ENCODE measurements around the gene EXT2.
A peak's percentile ranks its signal among the peaks of the same experiment; 100 is the strongest.

The EXT2 gene

GRCh38 chr11:44096360-44097185 lies 1.1 kb downstream of the EXT2 start:
- Histone ChIP-seq H3K27me3 (ENCODE audit: insufficient read depth, low read depth, severe bottlenecking) (peaks cover 4% of the 10 kb centered on the region), H3K36me3 (no peaks in the 10 kb centered on the region), H3K27ac (peak overlapping the region; percentile 64), H3K4me3 (ENCODE audit: low read depth, low read length) (peak overlapping the region; percentile 67), H3K9me3 (ENCODE audit: severe bottlenecking) (no peaks in the 10 kb centered on the region)
- TF ChIP-seq CTCF (IDR thresholded peaks at IDR 0.05; ENCODE audit: low read depth, low read length): no peak
- no peak for DNase-seq

GRCh38 chr11:44097821-44098220 lies 2.3 kb downstream of the EXT2 start:
- no peak for TF ChIP-seq CTCF (IDR thresholded peaks at IDR 0.05; ENCODE audit: low read depth, low read length)
- no peak overlapping the region for H3K27ac ChIP-seq
- no peaks in the 10 kb centered on the region for H3K9me3 ChIP-seq (ENCODE audit: severe bottlenecking)
- no peaks in the 10 kb centered on the region for H3K27me3 ChIP-seq (ENCODE audit: insufficient read depth, low read depth, severe bottlenecking)
- no peak for DNase-seq
- H3K36me3 ChIP-seq: no peaks in the 10 kb centered on the region
- H3K4me3 ChIP-seq (ENCODE audit: low read depth, low read length): no peak overlapping the region

- Histone ChIP-seq H3K4me3 (ENCODE audit: low read depth, low read length) (no peak overlapping the region), H3K27me3 (ENCODE audit: insufficient read depth, low read depth, severe bottlenecking) (no peaks in the 10 kb centered on the region), H3K27ac (no peak overlapping the region), H3K36me3 (no peaks in the 10 kb centered on the region; the same call in 1 of the 2 replicates), H3K9me3 (ENCODE audit: severe bottlenecking) (no peaks in the 10 kb centered on the region)
- TF ChIP-seq CTCF (IDR thresholded peaks at IDR 0.05; ENCODE audit: low read depth, low read length): no peak
- DNase-seq: no peak
These were observed 5.6 kb downstream of the EXT2 start for GRCh38 chr11:44101098-44101497.

GRCh38 chr11:44104481-44105294 lies 9.2 kb downstream of the EXT2 start:
- TF ChIP-seq CTCF (IDR thresholded peaks at IDR 0.05; ENCODE audit: low read depth, low read length): no peak
- H3K27me3 ChIP-seq (ENCODE audit: insufficient read depth, low read depth, severe bottlenecking): no peaks in the 10 kb centered on the region
- H3K27ac ChIP-seq: no peak overlapping the region
- H3K4me3 ChIP-seq (ENCODE audit: low read depth, low read length): no peak overlapping the region
- DNase-seq: no peak
- H3K36me3 ChIP-seq: peaks cover 15% of the 10 kb centered on the region
- no peaks in the 10 kb centered on the region for H3K9me3 ChIP-seq (ENCODE audit: severe bottlenecking)

- no peaks in the 10 kb centered on the region for H3K9me3 ChIP-seq (ENCODE audit: severe bottlenecking)
- H3K36me3 ChIP-seq: peaks cover 39% of the 10 kb centered on the region
- H3K27me3 ChIP-seq (ENCODE audit: insufficient read depth, low read depth, severe bottlenecking): no peaks in the 10 kb centered on the region
- H3K27ac ChIP-seq: no peak overlapping the region
- no peak overlapping the region for H3K4me3 ChIP-seq (ENCODE audit: low read depth, low read length)
- TF ChIP-seq CTCF (IDR thresholded peaks at IDR 0.05; ENCODE audit: low read depth, low read length): no peak
- DNase-seq: no peak
These were observed 12.8 kb downstream of the EXT2 start for GRCh38 chr11:44108260-44108659.

All from WERI-Rb-1 (cell line).